Activated CD4-positive, alpha-beta T cell treated with anti-CD3 and anti-CD28 coated beads for 48 hours (primary cell): ENCODE measurements around the gene TRAFD1.
A peak's percentile ranks its signal among the peaks of the same experiment; 100 is the strongest.

Source experiments
- DNase-seq: peaks from one replicate; pipeline ENCODE4 v3.0.0-alpha.2; 2020

The TRAFD1 gene

GRCh38 chr12:112159146-112159541, 33.8 kb downstream of the TRAFD1 start:
- DNase-seq = no peak

GRCh38 chr12:112160611-112161010, 35.3 kb downstream of the TRAFD1 start:
- DNase-seq = no peak

GRCh38 chr12:112161711-112162110, 36.4 kb downstream of the TRAFD1 start:
- DNase-seq = no peak

- DNase-seq = no peak
Observed at GRCh38 chr12:112162241-112162790, 37.0 kb downstream of the TRAFD1 start.

- DNase-seq = no peak
Observed at GRCh38 chr12:112163056-112163455, 37.7 kb downstream of the TRAFD1 start.

GRCh38 chr12:112163471-112163991, 38.2 kb downstream of the TRAFD1 start:
- DNase-seq = no peak

GRCh38 chr12:112164011-112164660, 38.8 kb downstream of the TRAFD1 start:
- no peak for DNase-seq

GRCh38 chr12:112165624-112166023, 40.3 kb downstream of the TRAFD1 start:
- DNase-seq = no peak

GRCh38 chr12:112166051-112167015, 41.0 kb downstream of the TRAFD1 start:
- DNase-seq = no peak

GRCh38 chr12:112167031-112167461, 41.7 kb downstream of the TRAFD1 start:
- no peak for DNase-seq

- DNase-seq = no peak
Observed at GRCh38 chr12:112167718-112168525, 42.6 kb downstream of the TRAFD1 start.

GRCh38 chr12:112168561-112168971, 43.2 kb downstream of the TRAFD1 start:
- DNase-seq = no peak

- no peak for DNase-seq
Observed at GRCh38 chr12:112169161-112169872, 44.0 kb downstream of the TRAFD1 start.

GRCh38 chr12:112169966-112170365, 44.6 kb downstream of the TRAFD1 start:
- DNase-seq = no peak

GRCh38 chr12:112170376-112170775, 45.0 kb downstream of the TRAFD1 start:
- peak; percentile 33 for DNase-seq

- no peak for DNase-seq
Observed at GRCh38 chr12:112170971-112171596, 45.7 kb downstream of the TRAFD1 start.

GRCh38 chr12:112172556-112173324, 47.4 kb downstream of the TRAFD1 start:
- no peak for DNase-seq

GRCh38 chr12:112175361-112176155, 50.2 kb downstream of the TRAFD1 start:
- DNase-seq = no peak

GRCh38 chr12:112176321-112177010, 51.1 kb downstream of the TRAFD1 start:
- no peak for DNase-seq
